Kidney epithelial cell (primary cell): Measurements from ENCODE around the gene SPRR1A. TPM values are rescaled to one million over a fixed set of nuclear protein-coding genes. Genes with fewer than 3 reads are reported as not detected.

Experiments used
- DNase-seq: peaks from one replicate; pipeline ENCODE4 v3.0.0-alpha.2; 2010; ENCODE audit warnings: low read depth
- H3K27me3 ChIP-seq: 2 replicates; pipeline ENCODE4 v1.6.0; 2011; ENCODE audit warnings: low read length; ENCODE audit not compliant: control insufficient read depth, insufficient read depth
- H3K36me3 ChIP-seq: 2 replicates; pipeline ENCODE4 v1.5.1; 2011; ENCODE audit warnings: low read length; ENCODE audit not compliant: control insufficient read depth, insufficient read depth
- H3K4me3 ChIP-seq: 2 replicates; pipeline ENCODE4 v1.5.1; 2011; ENCODE audit warnings: low read depth, mild to moderate bottlenecking, control low read depth, low read length
- CTCF ChIP-seq: IDR thresholded peaks from 2 replicates; pipeline ENCODE4 v1.5.1; 2011; ENCODE audit warnings: mild to moderate bottlenecking, moderate library complexity, low read length, control low read depth, inconsistent platforms; ENCODE audit not compliant: insufficient read depth, poor library complexity, severe bottlenecking
- total RNA-seq: library from RNA; depleted of rRNA; stranded (reverse); fragments of >200 nt; gene quantifications from 2 replicates; pipeline ENCODE4 v1.2.3, GENCODE V29; 2015

The SPRR1A gene
- total RNA-seq, 1 donor from 2014 or later = not detected

- TF ChIP-seq CTCF = no peak
- H3K4me3 ChIP-seq = no peak overlapping the region
Observed at GRCh38 chr1:152986578-152986977, 2.7 kb downstream of the SPRR1A start.

GRCh38 chr1:152993186-152993585 lies 9.3 kb downstream of the SPRR1A start:
- no peak for DNase-seq
- no peaks in the 10 kb centered on the region for H3K27me3 ChIP-seq
- H3K4me3 ChIP-seq = no peak overlapping the region
- no peak for TF ChIP-seq CTCF
- H3K36me3 ChIP-seq = no peaks in the 10 kb centered on the region

More at GRCh38 chr1:152986578-152986977, 2.7 kb downstream of the SPRR1A start:
- DNase-seq = no peak
- no peaks in the 10 kb centered on the region for H3K36me3 ChIP-seq
- no peaks in the 10 kb centered on the region for H3K27me3 ChIP-seq

GRCh38 chr1:152995842-152996241 lies 12.0 kb downstream of the SPRR1A start:
- H3K4me3 ChIP-seq = no peak overlapping the region
- no peak for TF ChIP-seq CTCF
- no peaks in the 10 kb centered on the region for H3K27me3 ChIP-seq
- DNase-seq = no peak
- H3K36me3 ChIP-seq = no peaks in the 10 kb centered on the region

- no peaks in the 10 kb centered on the region for H3K36me3 ChIP-seq
- no peak for DNase-seq
- TF ChIP-seq CTCF = no peak
- H3K27me3 ChIP-seq = no peaks in the 10 kb centered on the region
- no peak overlapping the region for H3K4me3 ChIP-seq
Observed at GRCh38 chr1:152996633-152997400, 12.9 kb downstream of the SPRR1A start.

- H3K36me3 ChIP-seq = no peaks in the 10 kb centered on the region
- no peak overlapping the region for H3K4me3 ChIP-seq
- no peaks in the 10 kb centered on the region for H3K27me3 ChIP-seq
- no peak for DNase-seq
- TF ChIP-seq CTCF = no peak
Observed at GRCh38 chr1:152997901-152998300, 14.0 kb downstream of the SPRR1A start.

GRCh38 chr1:152998476-152998875 lies 14.6 kb downstream of the SPRR1A start:
- Histone ChIP-seq H3K36me3 (no peaks in the 10 kb centered on the region), H3K4me3 (no peak overlapping the region), H3K27me3 (no peaks in the 10 kb centered on the region)
- no peak for TF ChIP-seq CTCF
- no peak for DNase-seq
